HS-27A (cell line): ENCODE measurements around the gene SCRT2.
A peak's percentile ranks its signal among the peaks of the same experiment; 100 is the strongest.

Experiments used
- DNase-seq: peaks from one replicate; pipeline ENCODE4 v3.0.0-alpha.2; 2012; ENCODE audit warnings: low read depth, missing footprints

Gene SCRT2

DNA sequence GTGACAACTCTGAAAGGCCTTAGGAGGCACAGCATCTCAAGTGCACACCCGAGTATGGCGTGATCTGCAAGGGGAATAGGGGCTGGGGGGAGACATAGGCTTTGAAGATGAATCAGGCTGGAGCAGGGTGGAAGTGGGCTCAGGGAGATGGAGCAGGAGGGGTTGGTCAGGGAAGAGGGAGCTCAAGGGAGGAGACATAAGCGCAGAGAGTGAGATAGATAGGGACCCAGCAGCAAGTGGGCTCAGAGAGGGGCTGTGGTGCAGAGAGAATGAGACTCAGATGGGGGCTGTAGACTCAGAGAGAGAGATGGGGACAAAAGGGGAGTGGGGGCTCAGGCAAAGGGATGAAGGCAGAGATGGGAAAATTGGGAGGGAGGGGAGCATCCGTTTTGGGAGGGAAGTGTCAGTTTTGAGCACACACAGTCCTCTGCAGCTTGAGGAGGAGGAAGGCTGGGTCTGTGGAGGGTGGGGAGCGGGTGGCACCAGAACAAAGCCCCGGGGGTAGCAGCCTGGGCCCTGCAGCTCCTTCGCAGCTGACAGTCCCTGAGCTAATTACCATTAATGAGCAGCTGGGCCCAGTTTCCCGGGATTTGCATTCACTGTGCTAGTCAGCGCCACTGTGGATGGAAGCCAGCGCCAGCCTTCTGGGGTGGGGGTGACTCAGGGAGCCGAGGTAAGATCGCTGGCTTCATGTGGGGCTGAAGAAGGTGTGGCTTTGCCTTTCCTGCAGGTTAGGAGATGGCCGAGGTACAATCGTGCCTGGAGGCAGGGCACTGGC is 41.3 kb downstream of the SCRT2 start:
- DNase-seq = no peak

DNA sequence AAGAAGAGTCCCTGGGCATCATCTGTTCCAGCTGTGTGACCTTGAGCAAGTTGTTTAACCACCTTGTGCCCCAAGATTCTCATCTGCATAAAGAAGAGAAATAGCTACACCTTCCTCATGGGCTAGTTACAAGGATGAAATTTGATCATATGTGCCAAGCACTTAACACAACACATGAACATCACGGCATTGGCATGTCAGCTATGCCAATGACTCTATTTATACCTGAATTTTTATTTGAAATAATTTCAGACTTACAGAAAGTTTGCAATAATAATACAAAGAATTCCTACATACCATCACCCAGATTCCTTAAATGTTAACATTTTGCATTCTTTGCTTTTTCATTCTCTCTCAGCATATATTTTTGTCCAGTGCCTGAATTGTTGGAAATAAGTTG is 44.5 kb downstream of the SCRT2 start:
- DNase-seq = peak; percentile 60

DNA sequence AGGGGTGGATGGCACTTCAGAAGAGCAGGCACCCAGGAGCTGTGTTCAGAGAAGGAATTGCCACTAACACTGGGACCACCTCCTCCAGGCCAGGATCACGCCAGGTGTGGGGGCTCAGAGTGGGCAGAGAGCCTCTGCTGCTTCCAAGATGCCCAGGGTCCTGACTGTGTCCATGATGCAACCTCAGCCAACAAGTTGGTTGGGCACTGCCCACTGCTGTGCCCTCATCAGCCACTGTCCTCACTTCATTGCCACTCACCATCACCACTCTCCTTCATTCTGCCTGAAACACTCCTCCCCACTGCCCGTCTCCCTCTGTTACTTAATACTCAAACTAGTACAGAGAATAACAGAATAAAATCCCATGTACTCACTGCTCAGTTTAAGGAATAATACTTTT is 49.0 kb downstream of the SCRT2 start:
- DNase-seq = no peak

DNA sequence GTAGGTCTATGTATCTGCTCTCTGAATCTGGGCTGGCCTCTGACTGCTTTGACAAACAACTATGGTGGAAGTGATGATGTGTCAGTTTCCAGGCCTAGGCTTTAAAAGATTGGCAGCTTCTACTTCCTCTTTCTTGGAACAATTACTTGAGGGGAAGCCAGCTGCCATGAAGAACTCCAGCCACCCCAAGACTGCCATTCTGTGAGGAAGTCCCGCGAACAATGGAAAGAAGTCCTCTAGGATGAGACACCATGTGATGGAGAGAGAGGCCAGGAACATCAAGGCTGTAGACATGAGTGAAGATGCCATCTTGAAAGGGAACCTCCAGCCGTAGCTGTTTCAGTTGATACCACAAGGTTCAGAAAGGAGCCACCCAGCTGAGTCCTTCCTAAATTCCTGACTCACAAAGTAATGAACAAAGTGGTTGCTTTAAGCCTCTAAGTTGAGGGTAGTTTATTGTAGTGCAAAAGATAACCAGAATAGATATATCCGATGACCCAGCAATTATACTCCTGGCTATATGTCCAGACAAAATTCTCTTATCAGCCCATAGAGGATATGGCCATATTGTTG is 50.2 kb downstream of the SCRT2 start:
- no peak for DNase-seq

GRCh38 chr20:623704-624103 is 51.9 kb downstream of the SCRT2 start:
- no peak for DNase-seq

GRCh38 chr20:623021-623420 is 52.6 kb downstream of the SCRT2 start:
- DNase-seq = no peak

DNA sequence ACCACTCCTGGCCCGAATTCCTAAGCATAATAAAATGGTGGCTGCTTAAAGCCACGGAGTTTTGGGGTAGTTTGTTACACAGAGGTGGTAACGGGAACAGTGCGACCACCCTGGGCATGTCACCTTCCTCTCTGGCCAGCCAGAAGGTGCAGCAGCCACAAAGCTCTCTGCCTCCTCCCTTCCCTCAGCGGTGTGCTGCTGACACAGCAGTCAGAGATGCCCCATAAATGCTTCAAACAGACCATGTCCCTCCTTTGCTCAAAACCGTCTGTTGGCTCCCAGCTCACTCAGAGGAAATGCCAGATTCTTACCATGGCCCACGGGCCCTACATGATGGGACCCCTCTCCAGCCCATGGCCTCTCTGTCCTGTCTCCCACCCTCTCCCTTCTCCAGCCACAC is 53.4 kb downstream of the SCRT2 start:
- no peak for DNase-seq

DNA sequence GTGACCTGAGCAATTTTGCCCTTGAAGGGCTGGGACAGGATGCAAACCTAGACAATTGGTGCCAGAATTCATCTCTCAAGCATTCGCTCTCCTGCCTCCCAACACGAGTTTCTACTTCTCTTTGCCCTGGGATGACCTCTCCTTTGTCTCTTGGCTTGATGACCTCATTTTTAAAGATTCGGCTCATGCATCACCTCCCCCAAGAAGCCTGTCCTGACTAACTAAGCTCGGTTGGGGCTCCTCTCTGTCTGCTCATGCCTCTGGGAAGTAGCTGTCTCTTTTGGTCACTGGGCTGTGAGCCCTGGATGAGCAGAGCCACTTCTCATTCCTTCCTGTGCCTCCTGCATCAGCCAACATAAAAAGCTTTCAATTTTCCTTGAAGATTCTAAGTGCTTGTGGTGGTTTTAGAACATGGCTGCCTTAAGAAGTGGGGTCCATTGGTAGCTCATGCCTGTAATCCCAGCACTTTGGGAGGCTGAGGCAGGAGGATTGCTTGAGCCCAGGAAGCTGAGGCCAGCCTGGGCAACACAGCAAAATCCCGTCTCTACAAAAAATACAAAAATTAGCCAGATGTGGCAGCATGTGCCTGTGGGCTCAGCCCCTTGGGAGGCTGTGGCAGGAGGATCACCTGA is 54.4 kb downstream of the SCRT2 start:
- DNase-seq = no peak

GRCh38 chr20:620246-620645 is 55.4 kb downstream of the SCRT2 start:
- no peak for DNase-seq

- no peak for DNase-seq
These were observed 56.6 kb downstream of the SCRT2 start for GRCh38 chr20:618980-619379.

GRCh38 chr20:617934-618690 is 57.5 kb downstream of the SCRT2 start:
- no peak for DNase-seq

DNA sequence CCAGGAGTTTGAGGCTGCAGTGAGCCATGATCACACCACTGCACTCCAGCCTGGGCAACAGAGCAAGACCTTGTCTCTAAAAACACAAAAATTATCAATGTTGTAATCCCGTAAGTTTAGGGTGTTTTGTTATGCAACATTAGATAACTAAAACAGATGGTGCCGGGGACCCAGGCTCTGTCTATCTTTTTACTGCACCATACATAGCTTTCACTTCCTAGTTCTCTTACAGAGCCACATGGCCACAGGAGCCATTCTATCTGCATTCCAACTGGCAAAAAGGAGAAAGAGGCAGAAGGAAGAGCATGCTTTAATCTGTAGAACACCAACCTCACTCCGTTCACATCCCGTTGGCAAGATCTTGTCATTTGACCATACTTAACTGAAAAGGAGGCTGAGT is 60.1 kb downstream of the SCRT2 start:
- DNase-seq = no peak

- DNase-seq = no peak
These were observed 63.8 kb downstream of the SCRT2 start for GRCh38 chr20:611843-612185.
